Ovary (tissue), 9 donors: ENCODE data around the gene LOXHD1. TPM values are rescaled to one million over a fixed set of nuclear protein-coding genes. Genes with fewer than 3 reads are reported as not detected.

Experiments used
- DNase-seq, 5 donors: peaks; one replicate each; pipeline ENCODE4 v3.0.0-alpha.2; 2019 to 2020
- H3K27ac ChIP-seq, 2 donors: fragments of 200-600 bp; one replicate each; pipeline versions ENCODE4 v1.5.1 to v1.8.0; 2019 to 2022
- H3K27me3 ChIP-seq: fragments of 200-600 bp; one replicate; pipeline ENCODE4 v1.8.0; 2022
- H3K36me3 ChIP-seq: fragments of 200-600 bp; sonication (generic); one replicate; pipeline ENCODE4 v1.5.1; 2019
- H3K4me1 ChIP-seq: one replicate; pipeline ENCODE4 v1.8.1; 2013; ENCODE audit warnings: mild to moderate bottlenecking, moderate library complexity; ENCODE audit not compliant: insufficient read depth
- H3K4me3 ChIP-seq: fragments of 200-600 bp; sonication (generic); one replicate; pipeline ENCODE4 v1.5.1; 2017
- H3K9me3 ChIP-seq, 2 donors: fragments of 200-600 bp in 1 of 2; sonication (generic) in 1 of 2; one replicate each; pipeline versions ENCODE4 v1.5.1 to v1.8.1; 2013 to 2019; ENCODE audit warnings: mild to moderate bottlenecking in 1 of 2, moderate library complexity in 1 of 2
- CTCF ChIP-seq, 3 donors: fragments of 450-650 bp in 2 of 3; fragments of 200-600 bp in 1 of 3; IDR thresholded peaks; one replicate each; pipeline versions ENCODE4 v1.5.1 to v1.8.0; 2016 to 2022; ENCODE audit warnings: antibody characterized with exemption in 3 of 3, mild to moderate bottlenecking in 1 of 3
- EP300 ChIP-seq: sonication (generic); formaldehyde crosslinking; IDR thresholded peaks from one replicate; pipeline ENCODE4 v1.6.1; 2017; ENCODE audit warnings: antibody characterized with exemption
- POLR2A ChIP-seq: fragments of 450-650 bp; IDR thresholded peaks from one replicate; pipeline ENCODE4 v1.6.1; 2017; ENCODE audit warnings: antibody characterized with exemption, mild to moderate bottlenecking, moderate library complexity
- WGBS, 3 donors: extraction: QIAGEN DNeasy Blood & Tissue Kit in 1 of 3; methylation state at CpG; one replicate each; pipeline versions ENCODE4 v1.1.5 to v1.1.7; 2013 to 2017; 5-methylcytosine and 5-hydroxymethylcytosine counted together
- intact Hi-C, 4 donors: fragments of 100-400 bp; cut with DNase I; formaldehyde crosslinking; loops; one replicate each; pipeline versions ENCODE4 v1.11.0 to v1.15.1; 2022 to 2023
- polyA plus RNA-seq, 2 donors: library from polyadenylated mRNA; stranded (reverse); fragments of 200-250 nt in 1 of 2; fragments of 350-450 nt in 1 of 2; fragmentation: Illumina TruSeq in 1 of 2; extraction: RNeasy Lipid Tissue Mini Kit (QIAGEN cat#74804) in 1 of 2; gene quantifications; one replicate each; pipeline ENCODE4 v1.2.3, GENCODE V29; 2013 to 2014
- total RNA-seq, 7 donors: library from RNA; depleted of rRNA in 2 of 7; stranded (reverse); fragments of >200 nt in 2 of 7; fragmentation: NEBNext Ultra II Directional in 3 of 7; extraction: Animal tissue kit (Norgen Biotek cat#: 25700) in 3 of 7; gene quantifications; one replicate each; pipeline versions ENCODE4 v1.1.0 to v1.2.4, GENCODE V29; 2016 to 2023
- donor health status: DM: no; HTN: no; CAD: no; lungs with moderate emphysema.
- donor health status: DM: no; HTN: no; CAD: no.
- donor health status: Bipolar disorder and iron deficiency.
- donor health status: DM: yes; HTN: yes; CAD: no.
- donor health status: DM: no; HTN: no; CAD: no.
- donor health status: DM: yes; HTN: yes; CAD: no.

Gene LOXHD1
- total and polyA plus RNA-seq, 9 donors: 0.13 to 1.2 (median 0.31) TPM; not detected in 3

GRCh38 chr18:46509530-46509929 is 147.5 kb downstream of the LOXHD1 start:
- Histone ChIP-seq H3K27ac (no peak overlapping the region), H3K36me3 (no peaks in the 10 kb centered on the region), H3K4me3 (no peak overlapping the region), H3K9me3 (no peaks in the 10 kb centered on the region), H3K4me1 (no peaks in the 10 kb centered on the region), H3K27me3 (no peaks in the 10 kb centered on the region)
- intact Hi-C loops: no loop called here
- 68 to 76% (median 71%) methylated on average over 6 of the region's 6 CpGs for WGBS, 3 donors
- TF ChIP-seq POLR2A: no peak
- no peak for TF ChIP-seq CTCF (IDR thresholded peaks at IDR 0.05)
- no peak for TF ChIP-seq EP300
- no peak for DNase-seq

GRCh38 chr18:46506974-46507586 is 149.9 kb downstream of the LOXHD1 start:
- no peak for TF ChIP-seq CTCF (IDR thresholded peaks at IDR 0.05)
- TF ChIP-seq EP300: no peak
- no peak for TF ChIP-seq POLR2A
- H3K4me3 ChIP-seq: no peak overlapping the region
- no peak for DNase-seq
- H3K27ac ChIP-seq: no peak overlapping the region
- no peaks in the 10 kb centered on the region for H3K9me3 ChIP-seq
- no peaks in the 10 kb centered on the region for H3K36me3 ChIP-seq
- H3K27me3 ChIP-seq: no peaks in the 10 kb centered on the region
- intact Hi-C loops: no loop called here
- H3K4me1 ChIP-seq: no peaks in the 10 kb centered on the region
- WGBS, 3 donors: 90 to 94% (median 93%) methylated on average over 14 of the region's 14 CpGs

- no peaks in the 10 kb centered on the region for H3K27me3 ChIP-seq
- H3K4me1 ChIP-seq: no peaks in the 10 kb centered on the region
- WGBS, 3 donors: 16 to 23% (median 17%) methylated on average over 2 of the region's 2 CpGs
- no peak overlapping the region for H3K4me3 ChIP-seq
- no peak for TF ChIP-seq EP300
- no peak for TF ChIP-seq CTCF (IDR thresholded peaks at IDR 0.05)
- TF ChIP-seq POLR2A: no peak
- no peak overlapping the region for H3K27ac ChIP-seq
- no peak for DNase-seq
- H3K9me3 ChIP-seq: no peaks in the 10 kb centered on the region
- intact Hi-C loops: no loop called here
- no peaks in the 10 kb centered on the region for H3K36me3 ChIP-seq
Measured at GRCh38 chr18:46502444-46502843, 154.6 kb downstream of the LOXHD1 start.

GRCh38 chr18:46497129-46497528 is 159.9 kb downstream of the LOXHD1 start:
- Histone ChIP-seq H3K27ac (no peak overlapping the region), H3K36me3 (no peaks in the 10 kb centered on the region), H3K4me3 (no peak overlapping the region), H3K27me3 (no peaks in the 10 kb centered on the region), H3K9me3 (no peaks in the 10 kb centered on the region), H3K4me1 (no peaks in the 10 kb centered on the region)
- 0 to 3% (median 2%) methylated on average over 4 of the region's 4 CpGs for WGBS, 3 donors
- intact Hi-C loops: no loop called here
- TF ChIP-seq CTCF (IDR thresholded peaks at IDR 0.05) (no peak), POLR2A (no peak), EP300 (no peak)
- no peak for DNase-seq
